Activated T-cell treated with anti-CD3 and anti-CD28 coated beads, Interleukin-2, amount 50 U/mL, for 4 hours (primary cell): ENCODE results near the gene SYT10. TPM values are rescaled to one million over a fixed set of nuclear protein-coding genes. Genes with fewer than 3 reads are reported as not detected.

Experiments used
- ATAC-seq, 2 donors: fragments of 200-7000 bp; cut with Tn5 transposase; one replicate each; pipeline ENCODE4 v1.10.0; 2021
- DNase-seq: peaks from one replicate; pipeline ENCODE4 v3.0.0-alpha.2; 2020
- H3K27me3 Mint-ChIP-seq: one replicate; pipeline ENCODE4 v1.8.0; 2021; ENCODE audit warnings: low read depth, mixed read lengths
- H3K36me3 Mint-ChIP-seq: one replicate; pipeline ENCODE4 v1.8.0; 2022; ENCODE audit warnings: mixed read lengths; ENCODE audit not compliant: insufficient read depth
- H3K4me1 Mint-ChIP-seq: one replicate; pipeline ENCODE4 v1.8.0; 2021; ENCODE audit warnings: low read depth, mixed read lengths
- H3K4me3 Mint-ChIP-seq: one replicate; pipeline ENCODE4 v1.8.0; 2021; ENCODE audit warnings: mild to moderate bottlenecking, moderate library complexity, mixed read lengths
- H3K9me3 Mint-ChIP-seq: one replicate; pipeline ENCODE4 v1.8.0; 2021; ENCODE audit warnings: mixed read lengths
- total RNA-seq, 3 donors: library from RNA; stranded (reverse); gene quantifications; one replicate each; pipeline ENCODE4 v1.2.1, GENCODE V29; 2021

SYT10 gene, protein sequence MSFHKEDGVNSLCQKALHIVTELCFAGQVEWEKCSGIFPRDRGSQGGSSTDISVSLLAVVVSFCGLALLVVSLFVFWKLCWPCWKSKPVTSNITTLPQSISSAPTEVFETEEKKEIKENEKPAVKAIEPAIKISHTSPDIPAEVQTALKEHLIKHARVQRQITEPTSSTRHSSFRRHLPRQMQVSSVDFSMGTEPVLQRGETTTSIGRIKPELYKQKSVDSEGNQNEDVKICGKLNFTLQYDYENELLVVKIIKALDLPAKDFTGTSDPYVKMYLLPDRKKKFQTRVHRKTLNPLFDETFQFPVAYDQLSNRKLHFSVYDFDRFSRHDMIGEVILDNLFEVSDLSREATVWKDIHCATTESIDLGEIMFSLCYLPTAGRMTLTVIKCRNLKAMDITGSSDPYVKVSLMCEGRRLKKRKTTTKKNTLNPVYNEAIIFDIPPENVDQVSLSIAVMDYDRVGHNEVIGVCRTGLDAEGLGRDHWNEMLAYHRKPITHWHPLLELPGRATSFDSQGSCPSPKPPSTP
- total RNA-seq = not detected

DNA sequence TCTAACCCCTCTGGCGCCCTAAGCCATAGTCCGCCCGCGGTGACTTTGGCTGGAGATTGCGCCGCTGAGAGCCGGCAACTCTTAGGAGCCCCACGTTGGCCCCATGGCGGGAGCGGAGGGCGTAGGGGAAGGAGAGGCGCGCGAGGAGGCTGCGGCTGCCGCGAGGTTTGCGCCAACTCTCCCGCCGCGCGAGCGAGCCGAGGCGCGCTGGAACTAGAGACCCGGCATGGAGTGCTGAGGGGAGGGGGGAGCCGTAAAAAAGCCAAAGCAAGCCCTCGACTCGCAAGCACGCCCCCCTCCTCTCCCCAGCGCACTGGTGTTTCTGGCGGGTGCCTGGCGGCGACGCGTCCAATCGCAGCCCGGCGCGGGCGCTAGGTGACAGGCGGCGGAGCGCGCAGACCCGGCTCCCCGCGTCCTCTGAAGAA, at the start of gene SYT10:
SYT10 (minus strand) TSS at position 233 of the 425 bp plus-strand sequence. CDS start 297 bp downstream, outside the sequence.
- DNase-seq (no peak), ATAC-seq (no peak)
- Mint-ChIP-seq H3K36me3 (no peaks in the 10 kb centered on the region), H3K4me3 (peak within 1 kb of the TSS; percentile 29), H3K27me3 (peaks cover 28% of the 10 kb centered on the region), H3K9me3 (no peaks in the 10 kb centered on the region), H3K4me1 (peaks cover 4% of the 10 kb centered on the region)

- Mint-ChIP-seq H3K4me1 (no peaks in the 10 kb centered on the region), H3K9me3 (peaks cover 7% of the 10 kb centered on the region), H3K4me3 (no peak overlapping the region), H3K36me3 (no peaks in the 10 kb centered on the region), H3K27me3 (no peaks in the 10 kb centered on the region)
- DNase-seq = no peak
- ATAC-seq = no peak
Measured at GRCh38 chr12:33488036-33488435, 48.4 kb upstream of the SYT10 start.

GRCh38 chr12:33486058-33486457, 46.4 kb upstream of the SYT10 start:
- Mint-ChIP-seq H3K36me3 (no peaks in the 10 kb centered on the region), H3K9me3 (peaks cover 3% of the 10 kb centered on the region), H3K4me3 (no peak overlapping the region), H3K27me3 (no peaks in the 10 kb centered on the region), H3K4me1 (no peaks in the 10 kb centered on the region)
- DNase-seq (no peak), ATAC-seq (no peak)

GRCh38 chr12:33484161-33484560, 44.5 kb upstream of the SYT10 start:
- H3K36me3 Mint-ChIP-seq = no peaks in the 10 kb centered on the region
- H3K4me1 Mint-ChIP-seq = no peaks in the 10 kb centered on the region
- H3K4me3 Mint-ChIP-seq = no peak overlapping the region
- ATAC-seq (no peak), DNase-seq (no peak)
- H3K27me3 Mint-ChIP-seq = no peaks in the 10 kb centered on the region
- peaks cover 3% of the 10 kb centered on the region for H3K9me3 Mint-ChIP-seq

DNA sequence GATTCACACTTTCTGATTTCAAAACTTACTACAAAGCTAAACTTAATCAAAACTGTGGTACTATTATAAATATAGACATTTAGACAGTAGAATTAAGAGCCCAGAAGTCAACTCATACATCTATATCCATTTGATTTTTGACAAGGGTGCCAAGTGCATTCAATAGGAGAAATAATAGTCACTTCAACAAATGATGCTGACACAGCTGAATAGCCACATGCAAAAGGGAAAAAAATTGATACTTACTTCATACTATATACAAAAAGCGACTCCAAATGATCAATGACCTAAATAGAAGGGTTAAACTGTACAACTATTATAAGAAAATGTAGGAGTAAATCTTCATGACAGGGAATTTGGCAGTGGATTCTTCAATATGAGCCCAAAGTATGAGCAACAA, 40.7 kb upstream of the SYT10 start:
- no peak for ATAC-seq
- no peak overlapping the region for H3K4me3 Mint-ChIP-seq
- peaks cover 14% of the 10 kb centered on the region for H3K9me3 Mint-ChIP-seq
- DNase-seq = no peak
- no peaks in the 10 kb centered on the region for H3K36me3 Mint-ChIP-seq
- H3K27me3 Mint-ChIP-seq = no peaks in the 10 kb centered on the region
- no peaks in the 10 kb centered on the region for H3K4me1 Mint-ChIP-seq

- no peak for ATAC-seq
- Mint-ChIP-seq H3K4me3 (no peak overlapping the region), H3K36me3 (no peaks in the 10 kb centered on the region), H3K27me3 (no peaks in the 10 kb centered on the region), H3K4me1 (no peaks in the 10 kb centered on the region), H3K9me3 (peaks cover 25% of the 10 kb centered on the region)
- no peak for DNase-seq
Measured at GRCh38 chr12:33476058-33476457, 36.4 kb upstream of the SYT10 start.

- no peak for ATAC-seq
- Mint-ChIP-seq H3K9me3 (peaks cover 22% of the 10 kb centered on the region), H3K36me3 (no peaks in the 10 kb centered on the region), H3K4me3 (no peak overlapping the region), H3K4me1 (no peaks in the 10 kb centered on the region), H3K27me3 (no peaks in the 10 kb centered on the region)
- no peak for DNase-seq
Measured at GRCh38 chr12:33472299-33472698, 32.7 kb upstream of the SYT10 start.

GRCh38 chr12:33455096-33455495, 15.5 kb upstream of the SYT10 start:
- H3K4me1 Mint-ChIP-seq = no peaks in the 10 kb centered on the region
- H3K27me3 Mint-ChIP-seq = no peaks in the 10 kb centered on the region
- no peaks in the 10 kb centered on the region for H3K36me3 Mint-ChIP-seq
- no peak overlapping the region for H3K4me3 Mint-ChIP-seq
- ATAC-seq (no peak), DNase-seq (no peak)
- peaks cover 9% of the 10 kb centered on the region for H3K9me3 Mint-ChIP-seq

GRCh38 chr12:33450480-33450879, 10.9 kb upstream of the SYT10 start:
- no peak for ATAC-seq
- H3K4me3 Mint-ChIP-seq = no peak overlapping the region

GRCh38 chr12:33440477-33440876, 858 bp upstream of the SYT10 start:
- no peaks in the 10 kb centered on the region for H3K9me3 Mint-ChIP-seq
- no peak overlapping the region for H3K4me3 Mint-ChIP-seq
- peaks cover 28% of the 10 kb centered on the region for H3K27me3 Mint-ChIP-seq
- H3K36me3 Mint-ChIP-seq = no peaks in the 10 kb centered on the region
- no peak for DNase-seq
- no peak for ATAC-seq
- H3K4me1 Mint-ChIP-seq = peaks cover 4% of the 10 kb centered on the region

More at GRCh38 chr12:33450480-33450879, 10.9 kb upstream of the SYT10 start:
- Mint-ChIP-seq H3K9me3 (peaks cover 4% of the 10 kb centered on the region), H3K36me3 (no peaks in the 10 kb centered on the region), H3K4me1 (no peaks in the 10 kb centered on the region), H3K27me3 (no peaks in the 10 kb centered on the region)
- no peak for DNase-seq

GRCh38 chr12:33438851-33439586, 600 bp downstream of the SYT10 start:
- Mint-ChIP-seq H3K4me1 (peaks cover 4% of the 10 kb centered on the region), H3K27me3 (peaks cover 28% of the 10 kb centered on the region), H3K9me3 (no peaks in the 10 kb centered on the region), H3K36me3 (no peaks in the 10 kb centered on the region), H3K4me3 (peak overlapping the region; percentile 29)
- DNase-seq (no peak), ATAC-seq (peak in 1 of 2 donors; percentile 27)

- Mint-ChIP-seq H3K36me3 (no peaks in the 10 kb centered on the region), H3K4me1 (peaks cover 4% of the 10 kb centered on the region), H3K27me3 (peaks cover 28% of the 10 kb centered on the region), H3K9me3 (no peaks in the 10 kb centered on the region), H3K4me3 (no peak overlapping the region)
- DNase-seq (no peak), ATAC-seq (no peak)
Measured at GRCh38 chr12:33438025-33438772, 1.4 kb downstream of the SYT10 start.

- Mint-ChIP-seq H3K36me3 (no peaks in the 10 kb centered on the region), H3K4me3 (no peak overlapping the region), H3K9me3 (no peaks in the 10 kb centered on the region), H3K4me1 (peaks cover 4% of the 10 kb centered on the region), H3K27me3 (peaks cover 25% of the 10 kb centered on the region)
- DNase-seq = no peak
- no peak for ATAC-seq
Measured at GRCh38 chr12:33437598-33437997, 2.0 kb downstream of the SYT10 start.

- Mint-ChIP-seq H3K4me3 (no peak overlapping the region), H3K4me1 (no peaks in the 10 kb centered on the region), H3K27me3 (peaks cover 6% of the 10 kb centered on the region), H3K36me3 (no peaks in the 10 kb centered on the region), H3K9me3 (peaks cover 10% of the 10 kb centered on the region)
- no peak for ATAC-seq
- DNase-seq = no peak
Measured at GRCh38 chr12:33432992-33433391, 6.6 kb downstream of the SYT10 start.
